NCI-H2029 (cell line): ENCODE data around the gene EPB41L5.
"Not testable (repeated sequence)": the region's sequence is repeated elsewhere in the genome, so short reads cannot be mapped to it uniquely, and the experiment has no call there.

Experiments
- DNase-seq: peaks from one replicate; lab custom pipeline; 2025; lab: John Stamatoyannopoulos, UW

Gene EPB41L5

GRCh38 chr2:120141300-120142069, 128.6 kb downstream of the EPB41L5 start:
- DNase-seq = no peak

DNA sequence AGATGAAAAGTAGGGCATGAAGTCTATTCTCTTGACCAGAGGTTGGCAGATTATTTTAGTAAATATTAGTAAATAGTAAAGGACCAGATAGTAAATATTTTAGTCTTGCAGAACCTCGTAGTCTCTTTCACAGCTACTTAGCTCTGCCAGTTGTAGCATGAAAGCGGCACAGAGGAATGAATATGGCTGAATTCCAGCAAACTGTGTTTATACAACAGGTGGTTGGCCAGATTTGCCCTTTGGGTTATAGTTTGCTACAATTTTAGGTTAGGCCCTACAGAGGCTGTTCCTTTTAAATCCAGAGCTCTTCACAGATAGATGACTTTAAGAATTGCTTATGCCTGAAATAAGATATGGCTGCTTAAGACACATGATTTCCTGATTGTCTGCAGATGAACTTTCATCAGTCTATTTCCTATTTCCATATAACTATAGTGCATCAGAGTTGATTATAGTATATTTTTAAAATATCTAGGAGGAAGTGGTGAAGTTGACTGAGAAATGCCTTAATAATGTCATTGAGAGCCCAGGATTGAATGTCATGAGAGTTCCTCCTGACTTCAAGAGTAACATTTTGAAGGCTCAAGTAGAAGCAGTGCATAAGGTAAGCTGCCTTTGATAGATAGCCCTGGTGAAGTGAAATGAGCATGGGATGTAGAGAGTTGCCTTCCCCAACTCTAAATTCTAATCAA, 129.8 kb downstream of the EPB41L5 start:
- DNase-seq = no peak

- no peak for DNase-seq
Observed at GRCh38 chr2:120148229-120148628, 135.4 kb downstream of the EPB41L5 start.

- no peak for DNase-seq
Observed at GRCh38 chr2:120148669-120149068, 135.8 kb downstream of the EPB41L5 start.

- DNase-seq = no peak
Observed at GRCh38 chr2:120149406-120149805, 136.5 kb downstream of the EPB41L5 start.

DNA sequence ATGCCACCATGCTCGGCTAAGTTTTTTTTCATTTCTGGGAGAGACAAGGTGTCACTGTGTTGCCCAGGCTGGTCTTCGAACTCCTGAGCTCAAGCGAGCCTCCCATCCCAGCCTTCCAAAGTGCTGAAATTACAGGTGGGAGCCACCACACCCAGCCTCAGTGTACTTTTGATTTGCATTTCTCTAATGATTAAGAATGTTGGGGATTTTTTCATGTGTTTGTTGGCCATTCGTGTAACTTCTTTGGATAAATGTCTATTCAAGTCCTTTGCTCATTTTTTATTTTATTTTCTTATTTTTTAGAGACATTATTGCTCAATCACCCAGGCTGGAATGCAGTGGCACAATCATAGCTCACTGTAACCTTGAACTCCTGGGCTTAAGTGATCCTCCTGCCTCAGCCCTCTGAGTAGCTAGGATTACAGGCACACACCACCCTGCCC, 137.2 kb downstream of the EPB41L5 start:
- no peak for DNase-seq

DNA sequence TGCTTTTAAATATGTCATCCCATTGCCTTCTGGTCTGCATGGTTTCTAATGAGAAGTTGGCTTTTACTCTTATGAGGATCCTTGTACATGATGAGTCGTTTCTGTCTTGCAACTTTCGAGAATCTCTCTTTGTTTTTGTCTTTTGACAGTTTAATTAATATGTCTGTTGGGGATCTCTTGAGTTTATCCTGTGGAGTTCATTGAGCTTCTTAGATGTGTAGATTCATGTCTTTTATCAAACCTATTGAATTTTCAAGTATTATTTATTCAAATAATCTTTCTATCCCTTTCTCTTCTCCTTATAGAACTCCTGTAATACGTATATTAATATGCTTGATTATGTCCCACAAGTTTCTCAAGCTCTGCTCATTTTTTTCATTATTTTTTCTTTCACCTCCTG, 142.4 kb downstream of the EPB41L5 start:
- no peak for DNase-seq

- DNase-seq = not testable (repeated sequence)
Observed at GRCh38 chr2:120158658-120159057, 145.8 kb downstream of the EPB41L5 start.

- DNase-seq = no peak
Observed at GRCh38 chr2:120161190-120161589, 148.3 kb downstream of the EPB41L5 start.

GRCh38 chr2:120162716-120163115, 149.8 kb downstream of the EPB41L5 start:
- DNase-seq = no peak

- no peak for DNase-seq
Observed at GRCh38 chr2:120167272-120167671, 154.4 kb downstream of the EPB41L5 start.

GRCh38 chr2:120169020-120169419, 156.1 kb downstream of the EPB41L5 start:
- no peak for DNase-seq

DNA sequence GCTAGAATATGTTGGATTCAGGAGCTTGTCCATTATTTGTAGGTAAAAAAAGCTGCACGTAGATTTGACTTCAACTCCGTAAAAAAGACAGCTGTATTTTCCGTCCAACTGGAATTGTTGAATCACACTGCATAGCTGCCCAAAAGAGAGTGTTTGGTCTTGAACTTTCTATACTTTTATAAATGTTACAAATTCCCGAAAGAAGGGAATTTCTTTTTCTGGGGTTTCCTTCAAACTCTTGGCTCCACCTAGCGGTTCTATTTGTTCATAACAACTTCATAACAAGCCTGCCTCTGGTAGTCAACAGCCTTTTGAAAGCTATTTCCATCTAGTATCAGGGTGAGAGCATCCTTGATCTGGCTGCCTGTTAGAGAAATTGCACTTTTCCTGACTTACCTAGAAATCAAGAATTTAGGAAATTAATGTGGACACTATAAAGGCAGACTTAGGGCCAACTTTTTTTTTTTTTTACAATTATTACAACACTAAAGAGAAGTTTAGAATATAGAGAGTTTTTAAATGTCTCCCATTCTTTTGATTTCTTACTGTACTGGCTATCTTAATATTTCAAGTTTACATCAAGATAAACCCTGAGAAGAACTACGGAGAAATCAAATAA, 162.2 kb downstream of the EPB41L5 start:
- peak; percentile 34 for DNase-seq

- DNase-seq = no peak
Observed at GRCh38 chr2:120176526-120176925, 163.6 kb downstream of the EPB41L5 start.

GRCh38 chr2:120177001-120177621, 164.2 kb downstream of the EPB41L5 start:
- no peak for DNase-seq

DNA sequence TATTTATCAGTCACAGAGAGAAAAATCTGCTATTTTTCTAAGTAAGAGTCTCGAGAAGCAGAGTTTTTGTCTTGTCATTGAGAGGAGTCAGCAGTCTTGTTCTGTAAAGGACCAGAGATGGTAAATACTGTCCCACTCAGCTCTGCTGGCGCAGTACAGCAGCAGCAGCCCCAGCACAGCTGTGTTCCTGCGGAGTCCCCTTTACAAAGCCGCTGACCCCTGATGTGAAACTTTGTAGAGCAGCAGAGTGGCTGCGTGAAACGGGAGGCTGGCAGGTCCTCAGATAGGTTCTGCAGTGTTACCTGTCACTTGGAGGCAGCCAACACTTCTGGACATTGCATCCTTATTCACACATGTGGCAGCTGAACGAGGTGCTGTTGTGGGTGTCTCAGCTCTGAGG, 165.1 kb downstream of the EPB41L5 start:
- DNase-seq = no peak

DNA sequence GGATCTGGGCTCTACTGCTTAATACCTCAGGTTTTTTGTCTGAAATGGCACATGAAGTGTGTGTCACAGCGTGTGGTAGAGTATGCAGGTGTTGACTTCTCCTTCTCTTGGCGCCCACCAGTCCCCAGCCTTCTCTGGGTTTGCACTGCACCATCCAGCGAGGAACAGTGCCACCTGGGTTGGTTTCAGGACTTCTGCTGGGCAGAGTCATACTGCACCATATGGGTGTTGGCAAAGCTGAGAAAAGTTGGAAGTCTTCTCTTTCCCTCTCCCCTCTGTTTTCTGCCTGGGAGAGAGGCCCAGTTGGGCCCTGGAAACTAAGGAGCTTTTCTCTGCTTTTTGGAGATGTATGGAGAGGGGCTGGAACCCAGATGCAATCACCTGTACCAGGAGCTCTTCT, 166.5 kb downstream of the EPB41L5 start:
- no peak for DNase-seq

DNA sequence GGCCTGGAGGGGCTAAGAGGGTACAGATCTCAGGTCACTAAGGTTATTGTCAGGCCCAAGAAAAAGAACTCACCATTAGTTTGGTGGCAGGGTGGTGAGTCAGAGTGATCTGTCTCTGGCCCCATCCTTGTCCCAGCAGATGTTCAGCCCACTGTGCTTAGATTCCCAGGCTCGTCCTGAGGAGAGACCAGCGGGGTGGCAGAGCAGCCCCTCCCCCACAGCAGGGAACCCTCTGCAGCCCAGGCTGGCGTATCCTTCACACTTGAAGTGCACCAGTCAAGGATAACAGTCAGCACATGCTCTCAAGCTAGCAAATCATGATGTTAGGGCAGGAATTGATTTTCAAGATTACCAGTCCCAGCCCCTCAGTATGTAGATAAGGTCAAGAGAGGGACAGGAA, 167.2 kb downstream of the EPB41L5 start:
- no peak for DNase-seq

GRCh38 chr2:120182019-120182560, 169.2 kb downstream of the EPB41L5 start:
- no peak for DNase-seq

- DNase-seq = no peak
Observed at GRCh38 chr2:120189189-120189588, 176.3 kb downstream of the EPB41L5 start.

- no peak for DNase-seq
Observed at GRCh38 chr2:120192280-120192679, 179.4 kb downstream of the EPB41L5 start.

GRCh38 chr2:120195553-120195952, 182.7 kb downstream of the EPB41L5 start:
- no peak for DNase-seq
